Measurements from ENCODE around the gene ADCYAP1R1.

Gene ADCYAP1R1

GRCh38 chr7:31079824-31080511 is 27.9 kb downstream of the ADCYAP1R1 start:
- TF ChIP-seq FOXK2 (IDR thresholded peaks at IDR 0.05) (no peak), ELF4 (IDR thresholded peaks at IDR 0.05) (no peak), FOXA1 (IDR thresholded peaks at IDR 0.05) (no peak), HDGF (IDR thresholded peaks at IDR 0.05; ENCODE audit: borderline replicate concordance) (no peak), TARDBP (IDR thresholded peaks at IDR 0.05) (no peak), CTBP1 (IDR thresholded peaks at IDR 0.05; ENCODE audit: borderline replicate concordance) (no peak)
- POLR2A ChIA-PET: no interaction called here
- CTCF ChIA-PET: no interaction called here
- no peak for DNase-seq (ENCODE audit: extremely low spot score)

GRCh38 chr7:31080763-31081162 is 28.7 kb downstream of the ADCYAP1R1 start:
- no peak for TF ChIP-seq FOXK2 (IDR thresholded peaks at IDR 0.05)
- no peak for TF ChIP-seq TARDBP (IDR thresholded peaks at IDR 0.05)
- no peak for TF ChIP-seq CTBP1 (IDR thresholded peaks at IDR 0.05; ENCODE audit: borderline replicate concordance)
- ChIA-PET POLR2A (no interaction called here), CTCF (no interaction called here)
- no peak for DNase-seq (ENCODE audit: extremely low spot score)

GRCh38 chr7:31082017-31082416 is 29.9 kb downstream of the ADCYAP1R1 start:
- CTCF ChIA-PET: no interaction called here
- no peak for TF ChIP-seq BHLHE40 (IDR thresholded peaks at IDR 0.05; ENCODE audit: borderline replicate concordance)
- TF ChIP-seq HDGF (IDR thresholded peaks at IDR 0.05; ENCODE audit: borderline replicate concordance): no peak
- TF ChIP-seq PKNOX1 (IDR thresholded peaks at IDR 0.05): no peak
- TF ChIP-seq ARNT (IDR thresholded peaks at IDR 0.05): no peak
- TF ChIP-seq SUZ12 (IDR thresholded peaks at IDR 0.05): no peak
- no peak for TF ChIP-seq ELF4 (IDR thresholded peaks at IDR 0.05)
- no peak for TF ChIP-seq TARDBP (IDR thresholded peaks at IDR 0.05)
- TF ChIP-seq LEF1 (IDR thresholded peaks at IDR 0.05; ENCODE audit: borderline replicate concordance): no peak
- TF ChIP-seq CTBP1 (IDR thresholded peaks at IDR 0.05; ENCODE audit: borderline replicate concordance): no peak
- no peak for TF ChIP-seq FOXA1 (IDR thresholded peaks at IDR 0.05)
- TF ChIP-seq FOXK2 (IDR thresholded peaks at IDR 0.05): no peak
- no peak for TF ChIP-seq L3MBTL2 (conservative IDR thresholded peaks at IDR 0.05)
- no peak for TF ChIP-seq NFRKB (IDR thresholded peaks at IDR 0.05)
- no peak for TF ChIP-seq FOXM1 (IDR thresholded peaks at IDR 0.05; ENCODE audit: borderline replicate concordance)
- no peak for TF ChIP-seq ZNF384 (IDR thresholded peaks at IDR 0.05)
- TF ChIP-seq SP1 (IDR thresholded peaks at IDR 0.05): no peak
- no peak for DNase-seq (ENCODE audit: extremely low spot score)
- POLR2A ChIA-PET: no interaction called here

GRCh38 chr7:31082447-31082846 is 30.3 kb downstream of the ADCYAP1R1 start:
- CTCF ChIA-PET: no interaction called here
- POLR2A ChIA-PET: no interaction called here

GRCh38 chr7:31083210-31083786 is 31.2 kb downstream of the ADCYAP1R1 start:
- CTCF ChIA-PET: no interaction called here
- DNase-seq (ENCODE audit: extremely low spot score): no peak
- POLR2A ChIA-PET: no interaction called here
- no peak for TF ChIP-seq ARNT (IDR thresholded peaks at IDR 0.05)
- TF ChIP-seq LEF1 (IDR thresholded peaks at IDR 0.05; ENCODE audit: borderline replicate concordance): no peak
- no peak for TF ChIP-seq TARDBP (IDR thresholded peaks at IDR 0.05)
- no peak for TF ChIP-seq PKNOX1 (IDR thresholded peaks at IDR 0.05)
- no peak for TF ChIP-seq NFRKB (IDR thresholded peaks at IDR 0.05)
- no peak for TF ChIP-seq L3MBTL2 (conservative IDR thresholded peaks at IDR 0.05)
- no peak for TF ChIP-seq SP1 (IDR thresholded peaks at IDR 0.05)
- TF ChIP-seq SUZ12 (IDR thresholded peaks at IDR 0.05): no peak
- TF ChIP-seq CTBP1 (IDR thresholded peaks at IDR 0.05; ENCODE audit: borderline replicate concordance): no peak
- TF ChIP-seq FOXM1 (IDR thresholded peaks at IDR 0.05; ENCODE audit: borderline replicate concordance): no peak

More at GRCh38 chr7:31082447-31082846, 30.3 kb downstream of the ADCYAP1R1 start:
- TF ChIP-seq SUZ12 (IDR thresholded peaks at IDR 0.05): no peak
- TF ChIP-seq NFRKB (IDR thresholded peaks at IDR 0.05): no peak
- no peak for TF ChIP-seq CTBP1 (IDR thresholded peaks at IDR 0.05; ENCODE audit: borderline replicate concordance)
- TF ChIP-seq FOXK2 (IDR thresholded peaks at IDR 0.05): no peak
- DNase-seq (ENCODE audit: extremely low spot score): no peak

GRCh38 chr7:31084226-31084625 is 32.1 kb downstream of the ADCYAP1R1 start:
- ChIA-PET POLR2A (no interaction called here), CTCF (no interaction called here)
- DNase-seq (ENCODE audit: extremely low spot score): no peak
- no peak for TF ChIP-seq BHLHE40 (IDR thresholded peaks at IDR 0.05; ENCODE audit: borderline replicate concordance)
- no peak for TF ChIP-seq NFRKB (IDR thresholded peaks at IDR 0.05)
- TF ChIP-seq FOXK2 (IDR thresholded peaks at IDR 0.05): no peak
- TF ChIP-seq CTBP1 (IDR thresholded peaks at IDR 0.05; ENCODE audit: borderline replicate concordance): no peak
- no peak for TF ChIP-seq PKNOX1 (IDR thresholded peaks at IDR 0.05)
- TF ChIP-seq ARNT (IDR thresholded peaks at IDR 0.05): no peak
- TF ChIP-seq TARDBP (IDR thresholded peaks at IDR 0.05): no peak
- TF ChIP-seq ZNF384 (IDR thresholded peaks at IDR 0.05): no peak
- TF ChIP-seq ELF4 (IDR thresholded peaks at IDR 0.05): no peak
- no peak for TF ChIP-seq SUZ12 (IDR thresholded peaks at IDR 0.05)
- TF ChIP-seq FOXA1 (IDR thresholded peaks at IDR 0.05): no peak
- TF ChIP-seq FOXM1 (IDR thresholded peaks at IDR 0.05; ENCODE audit: borderline replicate concordance): no peak
- TF ChIP-seq LEF1 (IDR thresholded peaks at IDR 0.05; ENCODE audit: borderline replicate concordance): no peak
